Prostate gland (tissue), 2 donors: ENCODE data around the gene CSNK1D.

Experiments
- CTCF ChIP-seq, 4 experiments: fragments of 200-600 bp in 2 of 4; fragments of 450-650 bp in 2 of 4; sonication (generic) in 2 of 4; IDR thresholded peaks; 1 replicate in 3 of 4; 2 replicates in 1 of 4; pipeline ENCODE4 v1.5.1; 2016 to 2019; ENCODE audit warnings: antibody characterized with exemption in 4 of 4, mild to moderate bottlenecking in 2 of 4, moderate library complexity in 2 of 4
- POLR2A ChIP-seq: fragments of 450-650 bp; IDR thresholded peaks from one replicate; pipeline ENCODE4 v1.6.1; 2016; ENCODE audit warnings: antibody characterized with exemption, mild to moderate bottlenecking

- TF ChIP-seq POLR2A (no peak), CTCF (IDR thresholded peaks at IDR 0.05) (no peak)
These were observed 5.4 kb upstream of the CSNK1D start for GRCh38 chr17:82278786-82279391.
